WERI-Rb-1 (cell line): ENCODE data around the gene STIM1.

ENCODE experiments used
- DNase-seq: peaks from one replicate; pipeline ENCODE4 v3.0.0-alpha.2; 2020
- H3K27ac ChIP-seq: fragments of 250-450 bp; sonication (Bioruptor Pico); 2 replicates; pipeline ENCODE4 v1.5.1; 2020; ENCODE audit warnings: mild to moderate bottlenecking, moderate library complexity
- H3K27me3 ChIP-seq: fragments of 250-450 bp; sonication (Bioruptor Pico); 2 replicates; pipeline ENCODE4 v1.5.1; 2021; ENCODE audit warnings: mild to moderate bottlenecking, low read depth, moderate library complexity; ENCODE audit not compliant: insufficient read depth, severe bottlenecking
- H3K36me3 ChIP-seq: fragments of 250-450 bp; sonication (Bioruptor Pico); 2 replicates; pipeline ENCODE4 v1.5.1; 2020; ENCODE audit warnings: mild to moderate bottlenecking, moderate library complexity
- H3K4me3 ChIP-seq: 2 replicates; pipeline ENCODE4 v1.5.1; 2011; ENCODE audit warnings: low read depth, mild to moderate bottlenecking, control low read depth, low read length
- H3K9me3 ChIP-seq: fragments of 250-450 bp; sonication (Bioruptor Pico); 2 replicates; pipeline ENCODE4 v1.5.1; 2021; ENCODE audit warnings: mild to moderate bottlenecking, moderate library complexity; ENCODE audit not compliant: severe bottlenecking
- TF ChIP-seq, protein P1 (sequence below): IDR thresholded peaks from 2 replicates; pipeline ENCODE4 v1.5.1; 2011; ENCODE audit warnings: low read depth, mild to moderate bottlenecking, control low read depth, inconsistent platforms, low read length

Gene STIM1

DNA sequence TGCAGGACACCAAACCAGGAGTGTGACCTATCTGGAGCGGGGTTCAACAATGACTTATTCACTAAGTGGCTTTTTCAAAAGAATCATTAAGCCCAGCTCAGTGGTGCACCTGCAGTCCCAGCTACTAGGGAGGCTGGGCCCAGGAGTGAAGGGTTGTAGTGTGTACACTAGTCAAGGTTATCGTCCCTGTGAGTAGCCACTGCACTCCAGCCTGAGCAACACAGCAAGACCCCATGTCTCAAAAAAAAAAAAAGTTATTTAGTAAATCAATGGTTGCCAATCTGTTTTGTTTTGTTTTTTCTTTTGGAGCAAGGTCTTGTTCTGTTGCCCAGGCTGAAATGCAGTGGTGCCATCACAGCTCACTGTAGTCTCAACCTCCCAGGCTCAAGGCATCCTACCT is 22.6 kb upstream of the STIM1 start:
- H3K36me3 ChIP-seq = peaks cover 14% of the 10 kb centered on the region
- no peak for DNase-seq
- TF ChIP-seq, protein P1, sequence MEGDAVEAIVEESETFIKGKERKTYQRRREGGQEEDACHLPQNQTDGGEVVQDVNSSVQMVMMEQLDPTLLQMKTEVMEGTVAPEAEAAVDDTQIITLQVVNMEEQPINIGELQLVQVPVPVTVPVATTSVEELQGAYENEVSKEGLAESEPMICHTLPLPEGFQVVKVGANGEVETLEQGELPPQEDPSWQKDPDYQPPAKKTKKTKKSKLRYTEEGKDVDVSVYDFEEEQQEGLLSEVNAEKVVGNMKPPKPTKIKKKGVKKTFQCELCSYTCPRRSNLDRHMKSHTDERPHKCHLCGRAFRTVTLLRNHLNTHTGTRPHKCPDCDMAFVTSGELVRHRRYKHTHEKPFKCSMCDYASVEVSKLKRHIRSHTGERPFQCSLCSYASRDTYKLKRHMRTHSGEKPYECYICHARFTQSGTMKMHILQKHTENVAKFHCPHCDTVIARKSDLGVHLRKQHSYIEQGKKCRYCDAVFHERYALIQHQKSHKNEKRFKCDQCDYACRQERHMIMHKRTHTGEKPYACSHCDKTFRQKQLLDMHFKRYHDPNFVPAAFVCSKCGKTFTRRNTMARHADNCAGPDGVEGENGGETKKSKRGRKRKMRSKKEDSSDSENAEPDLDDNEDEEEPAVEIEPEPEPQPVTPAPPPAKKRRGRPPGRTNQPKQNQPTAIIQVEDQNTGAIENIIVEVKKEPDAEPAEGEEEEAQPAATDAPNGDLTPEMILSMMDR = no peak
- H3K9me3 ChIP-seq = no peaks in the 10 kb centered on the region
- H3K4me3 ChIP-seq = no peak overlapping the region
- H3K27ac ChIP-seq = no peak overlapping the region
- H3K27me3 ChIP-seq = no peaks in the 10 kb centered on the region

DNA sequence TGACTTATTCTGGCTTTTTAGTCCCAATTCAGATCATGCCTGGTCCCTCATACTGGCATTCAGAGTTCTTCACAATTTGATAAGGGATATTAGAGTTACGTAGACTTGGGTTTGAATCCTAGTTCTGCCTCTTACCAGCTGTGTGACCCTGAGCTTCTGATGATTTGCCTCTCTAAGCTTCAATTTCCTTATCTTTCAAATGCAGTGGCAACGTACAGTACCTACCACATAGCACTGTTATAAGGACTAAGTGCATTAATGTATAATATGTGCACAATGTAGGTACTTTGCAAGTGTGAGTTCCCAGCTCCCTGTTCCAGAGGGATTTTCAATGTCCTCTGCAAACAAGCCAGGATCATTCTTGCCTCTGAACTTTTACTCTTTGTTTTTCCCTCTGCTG is 22.0 kb upstream of the STIM1 start:
- Histone ChIP-seq H3K27ac (no peak overlapping the region), H3K36me3 (peaks cover 15% of the 10 kb centered on the region), H3K9me3 (no peaks in the 10 kb centered on the region), H3K27me3 (no peaks in the 10 kb centered on the region), H3K4me3 (no peak overlapping the region)
- no peak for DNase-seq
- TF ChIP-seq, protein P1 = no peak

DNA sequence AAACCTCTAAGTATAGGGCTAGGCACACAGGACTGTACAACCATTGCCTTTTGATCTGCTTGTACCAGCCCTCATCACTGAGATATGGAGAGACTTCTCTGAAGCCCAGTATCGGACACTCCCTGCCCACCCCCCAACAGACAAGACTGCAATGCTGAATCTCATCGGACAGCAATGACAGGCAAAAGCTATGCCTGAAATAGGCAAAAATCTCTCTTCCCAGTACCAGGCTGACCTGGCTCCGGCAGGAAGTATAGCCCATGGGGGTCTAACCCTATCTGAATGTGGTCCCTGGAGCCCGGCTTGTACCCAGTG is 21.2 kb upstream of the STIM1 start:
- TF ChIP-seq, protein P1 = no peak
- H3K9me3 ChIP-seq = no peaks in the 10 kb centered on the region
- H3K36me3 ChIP-seq = peaks cover 18% of the 10 kb centered on the region
- H3K4me3 ChIP-seq = no peak overlapping the region
- no peaks in the 10 kb centered on the region for H3K27me3 ChIP-seq
- H3K27ac ChIP-seq = no peak overlapping the region
- no peak for DNase-seq

DNA sequence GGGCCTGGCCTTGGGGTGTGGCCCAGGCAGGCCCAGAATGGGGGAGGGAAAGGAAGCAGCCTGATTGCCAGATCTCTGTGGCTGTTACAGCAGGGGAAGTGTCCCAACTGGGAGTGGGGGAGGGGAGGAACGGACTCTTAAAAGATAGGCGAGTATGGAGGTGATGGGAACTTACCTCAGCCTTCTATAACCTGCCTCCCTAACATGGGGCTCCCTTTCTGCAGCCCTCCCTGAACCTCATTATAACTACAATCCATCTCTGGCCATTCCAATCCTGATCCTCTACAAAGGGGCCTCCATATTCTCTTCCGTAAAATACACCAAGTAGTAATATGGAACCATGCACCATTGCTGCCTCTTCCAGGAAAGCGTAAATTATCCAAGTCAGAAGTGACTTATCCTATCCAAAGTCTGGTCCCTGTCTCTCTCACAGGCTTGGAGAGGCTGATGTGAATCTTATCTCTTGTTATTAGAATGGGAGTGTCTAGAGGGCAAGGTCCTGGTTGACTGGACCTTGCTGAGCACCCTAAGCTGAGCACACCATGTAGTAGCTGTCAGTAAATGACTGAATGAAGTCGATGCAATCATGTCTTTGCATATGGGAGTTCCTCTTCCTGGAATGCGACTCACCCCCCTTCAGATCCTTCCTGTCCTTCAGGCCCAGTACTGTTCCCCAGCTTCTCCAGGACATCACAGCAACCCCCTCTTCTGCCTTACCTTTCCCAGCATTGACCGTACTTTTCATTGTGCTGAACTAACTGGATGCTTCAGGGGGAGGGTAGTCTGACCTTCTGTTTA is 20.6 kb upstream of the STIM1 start:
- no peaks in the 10 kb centered on the region for H3K9me3 ChIP-seq
- H3K4me3 ChIP-seq = no peak overlapping the region
- H3K36me3 ChIP-seq = peaks cover 15% of the 10 kb centered on the region
- DNase-seq = no peak
- H3K27me3 ChIP-seq = no peaks in the 10 kb centered on the region
- TF ChIP-seq, protein P1 = no peak
- H3K27ac ChIP-seq = no peak overlapping the region

DNA sequence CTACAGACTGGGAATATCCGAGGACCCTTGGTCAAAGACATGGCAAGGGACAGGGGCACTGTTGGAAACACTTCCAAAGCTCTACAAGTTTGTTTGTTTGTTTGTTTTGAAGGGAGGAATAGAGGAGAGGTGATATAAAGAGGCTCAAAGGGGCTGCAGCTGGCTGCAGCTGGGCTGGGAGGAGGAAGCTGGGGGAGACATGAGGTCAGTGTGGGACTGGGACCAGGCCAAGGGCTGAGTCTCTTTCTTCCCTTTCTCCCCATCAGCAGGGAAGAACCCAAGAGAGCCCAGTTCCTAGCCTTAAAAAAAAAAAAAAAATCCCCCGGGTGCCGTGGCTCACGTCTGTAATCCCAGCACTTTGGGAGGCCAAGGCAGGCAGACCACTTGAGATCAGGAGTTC is 19.7 kb upstream of the STIM1 start:
- no peak for DNase-seq
- Histone ChIP-seq H3K4me3 (no peak overlapping the region), H3K36me3 (peaks cover 10% of the 10 kb centered on the region), H3K27ac (no peak overlapping the region), H3K9me3 (no peaks in the 10 kb centered on the region), H3K27me3 (no peaks in the 10 kb centered on the region)
- TF ChIP-seq, protein P1 = no peak

DNA sequence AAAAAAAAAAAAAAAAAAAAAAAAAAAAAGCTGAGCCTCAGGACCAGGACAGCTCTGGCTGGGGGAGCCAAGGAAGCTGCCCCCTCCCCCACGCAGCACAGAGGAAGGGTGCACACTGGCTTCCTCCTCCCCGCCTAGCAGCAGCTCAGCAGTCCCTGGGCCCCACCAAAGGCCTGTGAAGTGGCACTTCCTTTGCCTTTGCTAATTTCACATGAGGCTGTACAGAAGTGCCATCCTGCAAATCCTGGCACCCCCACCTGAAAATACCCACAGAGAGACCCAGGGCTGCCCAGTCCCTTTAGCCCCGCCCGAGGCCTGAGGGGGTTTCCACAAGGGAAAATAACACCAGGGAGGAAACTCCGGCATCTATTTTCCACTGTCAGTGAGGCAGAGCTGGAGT is 18.6 kb upstream of the STIM1 start:
- H3K4me3 ChIP-seq = no peak overlapping the region
- no peak for DNase-seq
- no peaks in the 10 kb centered on the region for H3K9me3 ChIP-seq
- TF ChIP-seq, protein P1 = no peak
- H3K27ac ChIP-seq = no peak overlapping the region
- no peaks in the 10 kb centered on the region for H3K27me3 ChIP-seq
- H3K36me3 ChIP-seq = peaks cover 10% of the 10 kb centered on the region
